Stimulated activated naive CD4-positive, alpha-beta T cell treated with Interleukin-2 at 50 U/mL for 16 hours (primary cell): ENCODE results near the gene FAM174C.
"Not testable (repeated sequence)": the region's sequence is repeated elsewhere in the genome, so short reads cannot be mapped to it uniquely, and the experiment has no call there.

Source experiments
- DNase-seq: peaks from one replicate; lab custom pipeline; 2025; lab: John Stamatoyannopoulos, UW

The FAM174C gene

DNA sequence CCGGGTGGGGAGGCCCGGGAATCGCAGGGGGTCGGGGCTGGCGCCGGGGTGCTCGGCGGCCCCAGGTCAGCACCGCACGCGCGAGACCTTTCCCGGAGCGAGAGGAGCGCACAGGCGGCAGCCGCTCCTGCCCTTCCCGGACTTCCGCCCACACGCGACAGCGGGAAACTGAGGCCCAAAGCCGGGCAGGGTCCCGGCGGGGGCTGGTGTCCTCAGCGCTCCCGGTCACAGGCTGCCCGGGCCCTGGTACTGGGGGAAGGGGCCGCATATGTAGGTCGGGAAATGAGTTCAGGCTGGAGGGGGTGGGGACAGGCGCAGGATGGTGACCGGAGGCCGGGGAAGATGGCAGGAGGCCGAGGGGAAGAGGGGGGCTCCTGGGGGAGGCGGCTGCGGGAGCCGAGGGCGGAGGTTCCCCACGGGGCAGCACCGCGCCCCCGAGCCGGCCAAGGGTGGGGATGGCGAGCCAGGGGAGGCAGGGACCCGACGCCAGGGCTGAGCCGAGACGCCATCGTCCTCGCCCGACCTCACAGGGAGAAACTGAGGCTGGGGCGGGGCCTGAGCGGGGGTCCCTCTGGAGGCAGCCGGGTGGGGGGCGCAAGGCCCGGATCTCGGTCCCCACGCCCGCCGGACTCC lies 38.2 kb upstream of the FAM174C start:
- no peak for DNase-seq

DNA sequence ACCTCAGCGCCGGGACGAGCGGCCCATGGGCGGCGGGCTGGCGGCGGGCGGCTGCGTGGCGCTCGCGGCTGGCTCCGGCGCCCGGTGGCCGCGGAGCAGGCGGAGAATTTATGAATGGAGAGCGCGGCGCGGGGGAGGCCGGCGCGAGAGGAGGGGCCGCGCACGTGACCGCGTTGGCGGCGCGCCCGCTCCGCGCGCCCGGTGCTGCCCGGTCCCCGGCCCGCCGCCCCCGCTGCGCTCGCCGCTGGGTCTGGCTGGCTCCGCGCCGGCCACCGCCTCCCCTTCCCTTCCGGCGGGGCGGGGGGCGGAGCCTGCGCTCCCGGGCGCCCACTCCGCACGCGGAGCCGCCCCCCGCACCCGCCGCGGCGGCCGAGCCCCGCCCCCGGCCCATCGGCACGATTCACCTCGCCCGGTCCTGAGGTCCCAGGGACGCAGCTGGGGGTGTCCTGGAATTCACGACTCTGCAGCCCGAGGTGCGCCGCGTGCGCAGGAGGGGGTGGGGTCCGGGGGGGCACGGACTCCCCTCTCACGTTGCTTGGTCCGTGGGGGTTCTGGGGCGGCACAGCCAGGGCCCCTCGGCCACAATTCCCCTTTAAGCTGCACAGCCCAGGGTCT lies 37.5 kb upstream of the FAM174C start, which contains the start of gene CBARP:
TSS of gene CBARP (minus strand) at position 252 of the 615 bp plus-strand sequence. CDS start 1,905 bp downstream, outside the sequence.
- DNase-seq: peak; percentile 30

DNA sequence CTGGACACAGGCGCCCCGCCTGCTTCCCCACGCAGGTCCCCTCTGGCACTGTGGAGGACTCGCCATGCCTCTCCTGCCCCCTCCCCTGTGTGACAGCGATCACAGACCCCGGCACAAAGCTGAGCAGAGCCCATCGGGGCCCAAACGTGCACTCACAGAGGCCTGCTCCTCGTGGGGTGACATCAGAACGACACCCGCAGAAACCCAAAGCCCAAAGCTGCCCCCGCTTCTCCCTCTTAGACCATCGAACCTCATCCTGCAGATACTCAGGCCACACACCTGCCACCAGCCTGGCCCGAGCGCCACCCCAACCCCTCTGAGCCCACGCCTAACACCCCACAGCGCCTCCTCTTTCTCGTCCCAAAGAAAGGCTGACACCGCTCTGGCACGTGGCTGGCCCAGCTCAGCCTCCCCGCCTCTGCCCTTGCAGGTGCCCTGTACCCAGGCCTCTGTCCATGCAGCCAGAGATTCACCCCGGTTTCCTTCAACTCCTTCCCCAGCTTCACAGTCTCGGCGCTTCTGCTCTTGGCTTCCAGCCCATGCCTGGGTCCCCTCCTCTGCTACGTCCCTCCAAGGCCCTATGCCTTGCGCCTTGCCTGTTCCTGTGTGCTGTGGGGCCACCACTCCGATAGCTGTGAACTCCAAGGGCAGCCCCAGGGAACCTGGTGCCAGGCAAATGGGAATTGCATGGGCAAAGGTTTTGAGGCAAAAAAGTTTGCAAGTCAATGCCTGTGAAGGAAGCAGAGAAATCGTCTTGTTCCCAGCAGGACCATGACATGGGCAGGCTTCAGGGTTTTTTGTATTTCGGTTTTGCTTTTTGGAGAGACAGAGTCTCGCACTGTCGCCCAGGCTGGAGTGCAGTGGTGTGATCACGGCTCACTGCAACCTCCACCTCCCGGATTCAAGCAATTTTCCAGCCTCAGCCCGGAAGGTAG lies 36.7 kb upstream of the FAM174C start:
- DNase-seq: no peak

DNA sequence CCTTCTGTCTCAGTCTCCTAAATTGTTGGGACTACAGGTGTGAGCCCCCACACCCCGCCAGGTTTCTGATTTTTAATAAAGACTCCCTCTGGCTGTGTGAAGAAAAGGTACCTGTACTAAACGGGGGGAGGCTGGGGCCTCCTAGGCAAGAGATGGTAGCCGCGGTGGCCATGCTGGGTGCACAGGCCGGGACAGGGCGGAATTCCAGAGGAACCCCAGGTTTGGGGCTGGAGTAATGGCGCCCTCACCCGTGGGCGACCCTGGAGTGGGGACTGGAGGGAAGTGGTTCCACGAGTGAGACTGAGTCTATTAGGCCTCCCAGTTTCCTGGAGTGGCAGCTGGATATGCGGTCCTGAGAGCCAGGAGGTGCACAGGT lies 35.9 kb upstream of the FAM174C start:
- no peak for DNase-seq

DNA sequence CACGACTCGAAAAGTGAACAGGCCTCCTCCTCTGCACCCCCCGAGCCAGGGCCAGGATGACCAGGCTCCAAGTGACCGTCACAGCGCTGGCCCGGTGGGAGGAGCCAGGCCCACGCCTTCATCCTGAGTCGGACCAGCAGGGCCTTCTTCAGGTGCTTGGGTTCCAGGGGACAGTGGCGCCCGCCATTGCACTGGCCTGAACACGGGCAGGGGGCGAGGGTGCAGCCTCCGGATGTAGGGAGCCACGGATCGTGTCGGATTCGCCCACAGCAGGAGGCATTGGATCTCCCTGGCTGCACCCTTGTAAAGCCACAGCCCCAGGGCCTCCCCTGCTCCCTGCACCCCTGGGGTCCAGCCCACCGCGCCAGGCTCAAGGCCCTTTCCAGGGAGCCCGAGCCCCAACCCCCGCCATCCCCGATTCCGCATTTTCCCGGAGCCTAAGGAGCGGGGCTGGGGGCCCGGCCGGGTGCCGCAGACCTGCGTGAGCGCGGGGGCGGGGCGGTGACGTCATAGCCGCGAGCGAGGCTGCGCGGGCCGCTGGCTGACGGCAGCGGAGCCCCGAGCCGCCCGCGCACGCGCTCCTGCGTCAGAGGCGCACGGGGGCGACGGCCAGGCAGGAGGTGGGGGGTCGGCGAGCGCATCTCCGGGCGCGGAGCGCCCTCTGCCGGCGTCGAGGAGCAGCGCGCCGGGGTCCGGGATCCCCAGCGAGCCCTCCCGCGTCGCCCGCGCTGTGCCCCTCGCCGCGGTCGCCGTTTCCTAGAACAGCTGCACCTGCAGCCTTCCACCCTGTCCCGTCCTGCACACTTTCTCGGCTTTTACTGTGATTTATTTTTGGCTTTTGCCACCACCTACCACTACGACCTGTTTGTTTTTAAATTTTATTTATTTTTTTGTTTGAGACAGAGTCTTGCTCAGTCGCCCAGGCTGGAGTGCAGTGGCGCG lies 35.3 kb upstream of the FAM174C start:
- peak; percentile 88 for DNase-seq

DNA sequence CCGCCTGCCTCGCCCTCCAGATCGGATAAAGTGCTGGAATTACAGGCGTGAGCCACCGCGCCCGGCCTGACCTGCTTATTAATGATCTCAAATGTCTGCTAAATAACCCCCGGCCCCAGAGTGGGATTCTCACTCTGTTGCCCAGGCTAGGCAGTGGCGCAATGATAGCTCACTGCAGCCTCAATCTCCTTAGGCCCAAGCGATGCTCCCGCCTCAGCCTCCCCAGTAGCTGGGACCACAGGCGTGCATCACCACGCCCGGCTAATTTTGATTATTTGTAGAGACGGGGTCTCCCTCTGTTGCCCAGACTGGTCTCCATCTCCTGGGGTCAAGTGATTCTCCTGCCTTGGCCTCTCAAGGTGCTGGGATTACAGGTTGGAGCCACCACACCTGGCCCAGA lies 34.4 kb upstream of the FAM174C start:
- DNase-seq: no peak

DNA sequence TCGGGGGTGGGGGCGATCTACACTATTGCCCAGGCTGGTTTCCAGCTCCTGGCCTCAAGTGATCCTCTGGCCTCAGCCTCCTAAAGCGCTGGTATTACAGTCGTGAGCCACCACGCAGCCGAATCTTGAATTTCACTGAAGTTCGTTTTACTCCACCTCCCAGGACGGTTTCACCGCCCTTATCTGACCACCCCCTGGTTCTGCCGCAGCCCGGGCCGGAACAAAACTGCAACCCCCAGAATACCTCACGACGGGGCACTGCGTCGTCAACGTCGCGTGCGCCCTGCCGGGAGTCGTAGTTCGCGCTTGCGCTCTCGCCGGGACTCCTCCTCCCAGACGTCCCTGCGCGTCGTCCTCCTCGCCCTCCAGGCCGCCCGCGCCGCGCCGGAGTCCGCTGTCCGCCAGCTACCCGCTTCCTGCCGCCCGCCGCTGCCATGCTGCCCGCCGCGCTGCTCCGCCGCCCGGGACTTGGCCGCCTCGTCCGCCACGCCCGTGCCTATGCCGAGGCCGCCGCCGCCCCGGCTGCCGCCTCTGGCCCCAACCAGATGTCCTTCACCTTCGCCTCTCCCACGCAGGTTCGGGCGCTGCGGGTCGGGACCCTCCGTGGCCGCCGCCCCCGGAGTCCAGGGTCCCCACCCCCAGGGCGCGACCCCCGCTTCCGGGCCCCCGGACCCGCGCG lies 33.8 kb upstream of the FAM174C start, which contains the start of gene ATP5F1D:
TSS of gene ATP5F1D (plus strand) at position 335 of the 679 bp plus-strand sequence. CDS start at position 435, 100 bp downstream.
- DNase-seq: peak; percentile 88

DNA sequence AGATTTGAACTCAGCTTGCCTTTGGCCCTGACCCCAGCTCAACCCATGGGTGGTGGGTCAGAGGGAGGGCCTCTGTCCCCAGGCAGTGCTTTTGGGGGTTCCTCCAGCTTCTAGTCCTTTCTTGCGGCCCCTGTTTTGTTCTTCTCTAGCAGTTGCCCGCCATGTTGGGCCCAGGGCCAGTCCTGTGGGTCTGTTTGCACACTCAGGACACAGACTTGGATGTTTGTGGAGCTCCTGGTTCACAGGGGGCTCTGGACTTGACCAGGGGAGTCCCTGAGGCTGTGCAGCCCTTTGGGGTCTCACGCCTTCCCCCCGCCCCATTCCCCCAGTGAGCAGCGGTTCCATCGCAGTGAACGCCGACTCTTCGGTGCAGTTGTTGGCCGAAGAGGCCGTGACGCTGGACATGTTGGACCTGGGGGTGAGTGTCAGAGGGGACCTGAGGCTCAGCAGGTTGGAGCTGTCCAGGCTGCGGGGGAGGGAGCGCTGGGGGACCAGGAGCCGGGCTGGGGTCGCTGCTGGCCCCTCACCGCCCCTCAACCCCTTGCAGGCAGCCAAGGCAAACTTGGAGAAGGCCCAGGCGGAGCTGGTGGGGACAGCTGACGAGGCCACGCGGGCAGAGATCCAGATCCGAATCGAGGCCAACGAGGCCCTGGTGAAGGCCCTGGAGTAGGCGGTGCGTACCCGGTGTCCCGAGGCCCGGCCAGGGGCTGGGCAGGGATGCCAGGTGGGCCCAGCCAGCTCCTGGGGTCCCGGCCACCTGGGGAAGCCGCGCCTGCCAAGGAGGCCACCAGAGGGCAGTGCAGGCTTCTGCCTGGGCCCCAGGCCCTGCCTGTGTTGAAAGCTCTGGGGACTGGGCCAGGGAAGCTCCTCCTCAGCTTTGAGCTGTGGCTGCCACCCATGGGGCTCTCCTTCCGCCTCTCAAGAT lies 31.3 kb upstream of the FAM174C start:
- peak; percentile 79 for DNase-seq

DNA sequence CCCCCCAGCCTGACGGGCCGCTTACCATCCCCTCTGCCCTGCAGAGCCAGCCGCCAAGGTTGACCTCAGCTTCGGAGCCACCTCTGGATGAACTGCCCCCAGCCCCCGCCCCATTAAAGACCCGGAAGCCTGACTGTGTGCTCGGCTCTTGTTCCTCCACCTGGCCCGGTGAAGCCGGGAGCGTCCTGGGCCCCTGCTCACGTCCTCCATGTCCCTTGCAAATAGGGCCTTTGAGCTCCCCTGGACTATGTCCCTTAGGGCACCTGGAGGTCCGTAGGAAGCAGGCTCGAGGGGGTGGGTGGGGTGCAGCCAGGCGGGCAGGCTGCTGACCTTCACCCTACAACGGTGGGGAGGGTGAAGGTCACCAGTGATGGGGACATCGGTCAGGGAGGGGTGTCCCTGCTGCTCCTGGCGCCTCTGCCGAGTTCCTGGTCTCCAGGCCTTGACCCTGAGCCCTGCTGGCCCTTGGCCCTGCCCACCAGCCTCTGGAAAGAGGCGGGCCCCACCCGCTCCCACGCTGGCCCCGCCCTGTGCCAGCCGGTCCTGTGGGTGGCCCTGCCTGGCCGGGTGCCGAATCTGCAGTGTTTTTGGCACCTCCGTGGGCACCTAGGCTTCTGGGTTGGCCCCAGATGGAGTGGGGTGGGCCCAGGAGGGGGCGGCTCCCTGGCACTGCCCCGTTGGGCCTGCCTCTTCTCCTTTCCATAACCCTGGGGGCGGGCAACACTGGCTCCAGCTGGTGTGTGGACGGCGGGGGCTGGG lies 30.5 kb upstream of the FAM174C start:
- DNase-seq: peak; percentile 15

DNA sequence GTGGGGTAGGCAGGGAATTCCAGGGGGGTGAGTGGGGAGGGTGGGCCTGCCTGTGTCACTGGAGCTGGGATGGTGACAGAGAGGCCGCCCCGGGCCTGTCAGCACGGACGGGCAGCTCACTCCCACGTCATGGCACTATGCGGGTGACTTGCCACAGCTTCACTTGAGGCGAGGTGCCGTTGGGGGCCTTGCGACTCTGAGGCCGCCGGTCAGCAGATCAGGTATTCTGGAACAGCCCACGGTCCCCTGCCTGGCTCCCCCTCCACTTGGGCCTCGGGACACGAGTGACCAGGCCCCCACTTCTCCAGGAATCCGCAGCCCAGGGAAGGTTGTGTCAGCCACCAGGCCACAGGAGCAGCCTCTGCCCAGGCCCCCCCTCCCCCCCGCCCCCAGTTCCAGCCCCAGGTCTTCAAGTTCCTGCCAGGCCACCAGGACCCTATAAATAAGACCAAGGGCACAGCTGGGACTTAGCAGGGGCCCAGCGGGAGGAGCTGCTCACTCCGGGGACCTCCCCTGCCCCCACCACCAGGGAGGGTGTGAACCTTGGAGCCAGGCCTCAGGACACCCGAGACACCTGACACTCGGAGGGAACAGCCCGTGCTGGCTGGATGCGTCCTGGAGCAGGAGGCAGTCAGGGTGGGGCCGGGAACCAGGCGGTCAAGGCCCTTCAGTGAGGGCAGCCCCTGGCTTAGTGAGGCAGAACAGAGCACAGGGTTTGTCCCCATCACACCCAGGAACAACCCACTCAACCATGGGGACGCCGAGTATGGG lies 29.7 kb upstream of the FAM174C start:
- no peak for DNase-seq

DNA sequence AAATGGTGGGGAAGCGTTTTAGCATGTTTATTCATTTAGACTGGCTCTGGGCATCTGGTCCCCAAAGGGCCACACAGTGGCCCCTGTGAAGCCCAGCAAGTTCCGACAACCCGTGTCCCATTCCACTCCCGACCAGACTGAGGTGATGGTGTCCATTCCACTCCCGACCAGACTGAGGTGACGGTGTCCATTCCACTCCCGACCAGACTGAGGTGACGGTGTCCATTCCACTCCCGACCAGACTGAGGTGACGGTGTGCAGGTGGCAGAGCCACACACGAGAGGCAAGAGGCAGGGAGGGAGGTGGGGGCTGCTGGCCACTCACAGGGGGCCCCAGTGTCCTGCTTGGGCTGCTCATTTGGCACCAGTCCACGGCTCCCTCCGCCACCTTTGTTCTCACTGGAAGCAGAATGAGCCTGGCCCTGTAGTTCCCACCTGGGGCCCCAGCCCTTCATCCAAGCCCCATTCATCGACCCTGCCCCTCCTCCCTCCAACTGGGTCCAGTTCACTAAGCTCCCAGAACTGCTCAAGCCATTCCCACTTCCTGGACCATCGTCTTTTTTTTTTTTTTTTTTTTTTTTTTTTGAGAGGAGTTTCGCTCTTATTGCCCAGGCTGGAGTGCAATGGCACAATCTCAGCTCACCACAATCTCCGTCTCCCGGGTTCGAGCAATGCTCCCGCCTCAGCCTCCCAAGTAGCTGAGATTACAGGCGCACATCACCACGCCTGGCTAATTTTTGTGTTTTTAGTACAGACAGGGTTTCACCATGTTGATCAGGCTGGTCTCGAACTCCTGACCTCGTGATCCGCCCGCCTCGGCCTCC lies 28.9 kb upstream of the FAM174C start:
- not testable (repeated sequence) for DNase-seq

DNA sequence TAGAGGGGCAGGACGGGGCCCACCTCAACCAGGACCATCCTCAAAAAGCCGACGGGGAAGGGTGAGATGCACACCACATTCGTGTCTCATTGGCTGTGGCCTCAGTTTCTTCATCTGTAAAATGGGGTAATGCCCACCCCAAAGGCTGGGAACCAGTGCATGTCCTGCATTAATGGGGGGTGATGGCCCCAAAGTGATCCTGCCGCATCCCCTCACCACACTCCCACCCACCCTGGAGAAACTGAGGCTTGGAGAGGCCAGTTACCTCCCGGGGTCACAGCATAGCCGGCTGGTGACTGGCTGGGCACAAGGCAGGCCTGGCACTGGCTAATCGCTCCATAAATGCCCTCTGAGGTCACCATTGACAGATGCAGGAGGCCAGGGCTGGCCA lies 27.6 kb upstream of the FAM174C start:
- no peak for DNase-seq

DNA sequence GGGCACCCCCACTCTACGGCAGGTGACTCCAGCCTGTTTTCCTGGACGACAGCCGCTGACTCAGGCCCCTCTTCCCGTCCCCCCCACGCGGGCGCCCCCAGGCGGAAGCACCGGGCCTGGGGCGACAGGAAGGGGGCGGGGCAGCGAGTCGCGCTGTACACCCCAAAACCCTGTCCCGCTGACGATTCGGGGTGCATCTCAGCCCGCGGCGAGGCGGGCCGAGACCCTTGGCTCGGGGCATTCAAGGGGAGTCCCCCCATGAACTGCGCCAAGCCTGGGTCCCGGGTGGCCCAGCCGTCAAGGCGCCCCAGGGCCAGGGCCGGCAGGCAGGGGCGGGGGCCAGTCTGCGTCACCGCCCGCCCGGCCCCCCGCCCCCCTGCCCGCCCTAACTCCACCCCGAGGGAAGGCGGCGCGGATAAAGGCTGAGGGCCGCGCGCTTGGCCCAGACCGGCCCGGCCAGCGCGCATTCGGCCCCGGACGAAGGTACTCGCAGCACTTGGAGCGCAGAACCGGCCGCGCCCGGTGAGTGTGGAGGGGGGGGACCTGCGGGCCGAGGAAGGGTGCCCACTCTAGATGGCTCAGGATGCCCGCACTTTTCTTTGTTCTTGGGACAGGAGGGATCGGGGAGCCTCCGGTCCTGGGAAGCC lies 27.1 kb upstream of the FAM174C start, which contains the start of gene MIDN:
TSS of gene MIDN (plus strand) at position 445 of the 647 bp plus-strand sequence. CDS start 1,714 bp downstream, outside the sequence.
- DNase-seq: peak; percentile 63

DNA sequence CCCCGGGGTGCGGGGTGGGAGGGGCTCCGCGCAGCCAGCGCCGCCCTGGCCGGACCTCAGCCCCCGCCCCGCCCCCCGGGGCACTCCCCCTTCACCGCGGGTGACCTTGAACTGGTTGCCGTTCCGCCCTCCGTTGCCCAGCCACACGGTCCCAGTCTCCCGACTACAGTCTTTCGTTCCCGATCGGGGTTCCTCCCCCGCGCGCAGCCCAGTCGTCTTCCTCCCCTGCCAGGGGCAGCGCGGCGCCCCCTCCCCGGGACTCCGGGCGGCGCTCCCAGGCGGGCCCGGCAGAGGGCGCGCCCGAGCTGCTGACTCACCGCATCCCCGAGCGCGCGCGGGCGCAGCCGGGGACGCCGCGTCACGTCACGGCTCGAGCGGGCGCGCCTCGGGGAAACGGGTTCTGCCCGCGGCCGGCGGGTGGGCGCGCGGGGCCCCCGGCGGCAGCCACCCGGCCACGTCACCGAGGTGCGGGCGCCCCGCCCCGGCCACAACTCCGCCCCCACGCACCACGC lies 26.5 kb upstream of the FAM174C start:
- DNase-seq: peak; percentile 78

DNA sequence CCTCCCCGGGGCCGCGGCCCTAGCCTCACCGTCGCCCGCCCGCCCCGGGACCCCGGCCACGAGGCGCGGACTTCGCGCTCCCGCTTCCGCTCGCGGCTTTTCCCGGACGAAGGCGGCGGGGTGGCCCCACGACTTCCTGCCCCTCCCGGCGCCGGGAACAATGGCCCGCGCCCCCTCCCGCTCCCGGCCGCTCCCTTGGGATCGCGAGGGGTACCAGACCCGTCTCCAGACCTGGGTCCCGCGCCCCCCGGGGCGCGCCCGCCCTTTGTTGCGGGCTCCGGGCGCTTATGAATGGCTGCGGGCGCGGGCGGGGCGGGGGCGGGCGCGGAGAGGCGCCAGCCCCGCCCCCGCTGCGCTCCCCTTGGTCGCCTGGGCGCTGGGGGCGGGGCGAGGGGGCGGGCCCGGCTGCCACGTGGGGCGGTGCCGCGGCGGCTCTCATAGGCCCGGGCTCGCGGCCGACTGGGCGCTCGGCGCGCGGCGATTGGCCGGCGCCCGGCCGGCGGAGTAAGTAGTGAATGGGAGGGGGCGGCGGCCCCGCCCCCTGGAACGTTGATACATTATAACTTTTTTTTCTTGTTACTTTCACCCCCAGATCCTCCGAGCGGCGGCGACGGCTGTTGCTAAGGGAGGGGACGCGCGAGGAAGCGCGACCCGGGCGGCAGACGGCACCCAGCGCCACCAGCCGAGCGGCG lies 25.9 kb upstream of the FAM174C start:
- DNase-seq: peak; percentile 94

DNA sequence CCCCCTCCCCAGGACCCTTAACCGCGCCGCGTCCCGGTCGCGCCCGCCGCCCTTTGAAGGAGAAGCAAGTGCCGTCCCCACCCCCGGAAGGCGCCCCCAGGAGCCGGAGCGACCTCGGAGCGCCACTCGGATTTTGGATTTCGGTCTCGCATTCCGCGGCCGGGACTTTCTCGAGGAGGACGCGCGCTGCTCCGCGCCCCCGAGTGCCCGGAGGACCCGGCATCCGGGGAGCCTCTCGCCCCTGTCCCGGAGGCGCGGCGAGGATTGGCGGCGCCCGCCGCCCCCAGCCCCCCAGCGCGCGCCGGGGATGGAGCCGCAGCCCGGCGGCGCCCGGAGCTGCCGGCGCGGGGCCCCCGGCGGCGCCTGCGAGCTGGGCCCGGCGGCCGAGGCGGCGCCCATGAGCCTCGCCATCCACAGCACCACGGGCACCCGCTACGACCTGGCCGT lies 25.3 kb upstream of the FAM174C start:
- no peak for DNase-seq
